Activated T-helper 9 cell treated with anti-CD3 and anti-CD28 coated beads, Interleukin-2, amount 50 U/mL, for 16 hours (primary cell): ENCODE data around the gene LHFPL2.

ENCODE experiments used
- DNase-seq: peaks from one replicate; pipeline ENCODE4 v3.0.0-alpha.2; 2020; ENCODE audit warnings: low read depth

LHFPL2 gene

DNA sequence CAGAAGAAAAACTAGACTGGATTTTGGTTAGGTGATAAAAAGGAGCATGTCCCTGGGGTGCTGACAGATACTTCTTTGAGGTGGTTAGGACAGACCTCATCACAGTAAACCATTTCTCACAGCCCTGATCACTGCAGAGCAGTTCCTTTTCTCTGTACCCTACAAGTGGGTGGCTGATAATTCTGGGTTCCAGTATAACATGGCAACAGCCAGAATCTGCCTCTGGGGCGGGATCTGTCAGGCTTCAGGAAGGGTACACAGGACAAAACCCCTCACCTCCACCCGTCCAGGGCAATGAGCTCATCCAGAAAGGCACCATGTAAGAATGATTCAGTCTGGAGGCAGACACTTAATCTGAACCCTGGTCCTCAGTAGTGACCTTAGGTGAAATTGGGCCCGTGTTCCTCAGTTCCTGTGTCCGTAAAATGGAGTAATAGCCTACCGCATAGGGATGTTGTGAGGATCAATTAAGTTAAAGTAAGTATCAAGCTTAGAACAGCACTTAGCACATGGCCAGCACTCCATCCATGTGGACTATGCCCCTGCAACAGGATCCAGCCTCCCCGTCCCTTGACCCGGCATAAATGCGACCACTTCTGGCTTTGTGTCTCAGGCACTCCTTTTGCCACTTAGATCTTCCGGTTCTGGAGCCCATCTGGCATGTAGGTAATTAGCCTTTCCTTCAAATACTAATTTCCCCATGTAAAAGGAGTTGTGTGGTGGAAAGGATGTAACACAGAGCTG is 129.2 kb downstream of the LHFPL2 start:
- no peak for DNase-seq

DNA sequence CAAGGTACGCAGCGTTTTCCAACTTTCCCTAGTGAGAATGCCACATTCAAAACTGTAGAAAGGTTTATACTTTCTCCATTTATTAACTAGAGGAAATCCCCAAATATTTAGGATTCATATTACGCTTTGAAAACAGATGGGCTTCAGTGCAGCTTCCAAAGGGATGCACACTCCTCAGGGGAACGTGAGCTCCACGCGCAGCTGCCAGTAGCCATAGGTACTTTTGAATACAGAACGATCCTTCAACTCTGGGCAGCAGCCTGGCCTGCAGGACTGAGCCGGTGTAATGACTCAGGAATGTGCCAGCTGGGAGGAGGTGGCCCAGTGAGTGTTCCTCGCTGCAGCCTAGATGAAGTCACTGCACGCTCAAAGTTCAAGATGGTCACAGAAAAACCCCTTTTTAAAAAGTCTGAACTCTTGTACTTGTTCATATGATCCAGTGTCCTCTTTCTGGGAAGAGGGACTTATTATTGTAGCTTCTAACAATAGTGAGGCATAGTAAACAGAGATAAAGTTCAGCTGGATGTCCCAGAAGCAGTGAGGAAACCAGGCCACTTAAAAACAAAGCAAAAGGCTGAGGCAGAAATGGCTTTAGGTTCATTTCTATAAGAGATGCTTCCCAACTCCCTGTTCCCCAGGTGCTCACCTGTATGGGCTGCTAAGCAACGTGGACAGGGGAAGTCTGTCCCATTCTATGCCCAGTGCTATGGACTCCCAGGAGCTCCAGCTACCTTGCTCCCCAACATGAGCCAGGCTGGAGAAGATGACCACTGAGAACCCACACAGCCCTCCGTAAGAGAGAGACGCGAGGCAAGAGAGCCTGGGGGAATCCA is 130.0 kb downstream of the LHFPL2 start:
- DNase-seq: no peak

DNA sequence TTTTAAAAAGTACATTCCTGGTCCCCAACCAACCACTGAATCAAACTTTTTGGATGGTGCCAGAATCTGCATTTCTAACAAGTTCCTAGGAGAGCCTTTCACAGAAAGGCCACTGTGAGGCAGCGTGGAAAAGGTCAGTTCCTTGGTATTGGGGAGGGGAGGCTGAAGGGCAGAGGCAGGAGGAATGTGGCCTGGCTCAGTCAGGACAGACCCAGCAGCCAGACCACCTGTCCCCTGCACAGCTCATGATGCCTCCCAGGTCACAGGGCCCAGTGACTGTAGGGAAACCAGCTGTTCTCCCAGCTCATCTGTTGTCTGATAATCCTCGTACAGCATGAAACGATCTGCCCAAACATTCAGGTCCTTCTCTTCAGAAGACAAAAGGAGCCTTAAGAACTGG is 132.9 kb downstream of the LHFPL2 start:
- no peak for DNase-seq

- DNase-seq: no peak
Measured at GRCh38 chr5:78514427-78515330, 133.9 kb downstream of the LHFPL2 start.

- DNase-seq: no peak
Measured at GRCh38 chr5:78513441-78513840, 135.1 kb downstream of the LHFPL2 start.

GRCh38 chr5:78512435-78512834 is 136.1 kb downstream of the LHFPL2 start:
- no peak for DNase-seq

DNA sequence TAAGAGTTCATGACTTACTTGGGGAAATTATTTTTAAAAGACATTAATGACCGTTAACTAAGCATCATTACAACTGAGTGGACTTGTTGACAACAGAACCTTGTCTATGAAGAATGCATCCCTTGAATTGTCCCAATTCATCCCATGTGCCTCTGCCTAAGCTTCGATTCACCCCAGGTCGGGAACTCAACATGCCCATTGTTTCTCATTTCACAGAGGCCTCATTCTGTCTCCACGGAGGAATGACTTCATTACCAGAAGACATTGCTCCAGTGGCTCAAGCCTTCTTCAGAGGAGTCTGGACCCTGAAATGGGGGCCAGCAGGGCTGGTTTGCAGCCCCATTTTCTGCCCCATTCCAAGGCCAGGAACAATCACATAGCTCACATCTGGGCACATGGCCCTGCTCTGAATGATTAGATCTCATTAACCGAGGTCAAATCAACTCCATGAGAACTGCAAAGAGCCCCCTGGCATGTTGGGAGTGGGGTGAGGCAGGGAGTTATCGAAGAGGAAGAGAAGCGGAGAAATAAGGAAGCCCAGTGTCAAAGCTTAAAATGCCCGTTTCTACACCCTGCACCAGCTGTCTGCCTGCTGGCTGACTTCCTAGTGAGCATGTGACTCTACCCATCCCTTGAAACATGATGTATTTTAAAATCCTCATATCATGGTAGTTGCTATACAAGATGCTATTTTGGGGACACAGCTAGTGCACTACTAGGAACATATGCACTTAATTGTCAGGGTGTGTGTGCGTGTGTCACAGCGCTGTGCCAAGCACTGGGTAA is 137.3 kb downstream of the LHFPL2 start:
- DNase-seq: no peak

GRCh38 chr5:78509884-78510769 is 138.4 kb downstream of the LHFPL2 start:
- DNase-seq: no peak

GRCh38 chr5:78509145-78509865 is 139.3 kb downstream of the LHFPL2 start:
- DNase-seq: no peak

GRCh38 chr5:78508186-78508765 is 140.3 kb downstream of the LHFPL2 start:
- DNase-seq: no peak

DNA sequence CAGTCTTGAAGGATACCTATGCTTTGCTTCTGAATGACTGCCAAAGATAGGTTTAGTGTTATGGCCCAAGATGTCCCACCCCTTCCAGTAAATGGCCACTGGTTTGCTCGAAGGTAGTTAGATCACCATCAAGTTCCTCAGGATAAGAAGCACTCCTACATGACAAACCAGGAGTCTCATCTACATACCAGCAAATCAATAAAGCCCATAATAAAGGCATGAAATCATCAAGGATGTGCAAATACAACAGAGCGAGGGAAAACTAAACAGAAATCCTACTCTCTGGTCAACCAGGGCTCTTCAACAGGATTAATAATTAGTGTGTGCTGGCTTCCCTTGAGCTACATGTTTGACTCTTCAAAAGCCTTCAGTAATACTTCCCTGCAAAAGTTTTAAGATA is 141.0 kb downstream of the LHFPL2 start:
- no peak for DNase-seq

DNA sequence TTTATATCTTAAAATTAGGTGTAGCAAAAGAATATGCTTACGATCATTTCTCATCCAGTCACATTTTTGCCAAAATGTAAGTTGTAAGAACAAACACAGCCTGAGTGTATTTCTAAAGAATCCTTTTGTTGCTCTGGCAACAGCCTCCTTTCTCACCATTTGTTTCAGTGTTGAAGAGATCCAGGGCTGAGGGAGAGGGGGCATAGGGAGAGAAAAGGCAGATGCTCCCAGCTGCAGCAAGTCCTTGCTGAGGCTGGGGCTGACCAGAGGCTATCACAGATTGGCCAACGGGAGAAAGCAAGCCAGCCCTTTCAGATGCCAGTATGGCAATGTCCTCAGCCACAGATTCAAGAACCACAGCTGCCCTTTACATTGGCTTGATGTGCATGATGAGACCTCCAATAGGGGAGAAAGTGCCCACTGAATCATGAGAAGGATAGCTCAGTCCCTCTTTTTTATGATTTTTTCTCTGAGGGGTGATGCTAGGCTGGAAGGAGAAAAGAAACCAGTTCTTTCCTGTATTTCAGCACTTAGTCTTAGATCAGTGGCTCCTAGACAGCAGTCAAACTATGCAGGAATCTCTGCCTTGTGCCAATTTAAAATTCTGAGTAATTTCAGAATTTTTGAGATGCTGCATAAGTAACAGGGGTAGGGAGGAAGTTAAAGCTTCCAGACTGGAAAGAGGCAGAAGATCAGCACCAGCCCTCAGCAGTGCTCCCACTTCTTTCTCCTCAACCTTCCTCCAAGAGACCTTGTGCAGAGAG is 142.1 kb downstream of the LHFPL2 start:
- no peak for DNase-seq

- no peak for DNase-seq
Measured at GRCh38 chr5:78505860-78506259, 142.7 kb downstream of the LHFPL2 start.

GRCh38 chr5:78504704-78505677 is 143.6 kb downstream of the LHFPL2 start:
- DNase-seq: no peak

DNA sequence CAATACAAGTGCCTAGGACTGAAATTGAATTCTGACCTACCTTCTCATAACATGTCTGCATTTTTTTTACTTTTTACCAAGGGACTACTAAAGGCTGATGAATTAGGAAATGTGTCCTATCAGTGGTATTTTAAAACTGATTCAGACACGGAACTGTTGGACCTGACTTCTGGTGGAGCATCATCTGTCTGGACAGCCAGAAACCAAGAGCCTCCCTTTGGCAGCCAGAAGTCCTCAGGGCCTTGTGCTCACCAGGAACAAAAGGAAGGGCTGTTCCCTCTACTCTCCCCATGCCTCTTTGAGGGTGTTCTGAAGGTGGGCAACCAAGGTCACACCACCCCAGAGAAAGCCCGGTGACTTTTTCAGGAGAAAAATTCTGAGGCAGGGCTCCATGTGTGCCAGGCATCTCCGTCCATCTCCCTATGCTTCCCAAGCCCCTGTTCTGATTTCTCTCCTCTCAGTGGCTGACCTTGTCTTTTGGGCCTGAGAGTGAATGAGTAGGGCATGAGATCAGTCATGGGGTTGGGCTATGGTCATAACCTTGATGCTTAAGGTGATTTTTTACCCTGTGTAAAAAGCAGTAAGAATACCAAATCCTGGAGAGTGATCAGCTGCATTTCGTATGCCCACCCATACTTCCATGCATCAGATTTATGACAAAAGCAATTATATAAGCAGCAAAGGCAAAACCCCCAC is 144.5 kb downstream of the LHFPL2 start:
- no peak for DNase-seq

- DNase-seq: no peak
Measured at GRCh38 chr5:78501411-78502352, 146.9 kb downstream of the LHFPL2 start.
